Activated T-helper 1 cell treated with anti-CD3 and anti-CD28 coated beads, Interleukin-12 subunit alpha, Interleukin-12 subunit beta, Interleukin-2, Interleukin-4 antibody, amounts not matched to agents 30 ng/mL and 10 ng/mL and 1 ng/mL, durations not matched to agents 14 hours and 24 hours and 36 hours (primary cell): Measurements from ENCODE around the gene LMAN2. TPM values are rescaled to one million over a fixed set of nuclear protein-coding genes. Genes with fewer than 3 reads are reported as not detected.

Experiments
- DNase-seq: peaks from one replicate; pipeline ENCODE4 v3.0.0; 2021; ENCODE audit warnings: low spot score
- H3K27ac Mint-ChIP-seq: one replicate; pipeline ENCODE4 v1.8.0; 2021; ENCODE audit warnings: mild to moderate bottlenecking, mixed read lengths
- H3K27me3 Mint-ChIP-seq: one replicate; pipeline ENCODE4 v1.8.0; 2022; ENCODE audit warnings: mild to moderate bottlenecking, moderate library complexity, mixed read lengths; ENCODE audit not compliant: insufficient read depth
- H3K36me3 Mint-ChIP-seq: one replicate; pipeline ENCODE4 v1.8.0; 2021; ENCODE audit warnings: low read depth, mixed read lengths
- H3K4me1 Mint-ChIP-seq: one replicate; pipeline ENCODE4 v1.8.0; 2021; ENCODE audit warnings: low read depth, mixed read lengths
- H3K4me3 Mint-ChIP-seq: one replicate; pipeline ENCODE4 v1.8.0; 2021; ENCODE audit warnings: mild to moderate bottlenecking, moderate library complexity, mixed read lengths
- H3K9me3 Mint-ChIP-seq: one replicate; pipeline ENCODE4 v1.8.0; 2021; ENCODE audit warnings: mixed read lengths
- intact Hi-C: fragments of 100-400 bp; cut with micrococcal nuclease; formaldehyde crosslinking; loops from one replicate; pipeline ENCODE4 v1.15.1; 2024
- total RNA-seq: library from RNA; stranded (reverse); gene quantifications from 2 replicates; pipeline ENCODE4 v1.2.3, GENCODE V29; 2022

Gene LMAN2
- total RNA-seq, 1 donor from 2014 or later, result 118 TPM

DNA sequence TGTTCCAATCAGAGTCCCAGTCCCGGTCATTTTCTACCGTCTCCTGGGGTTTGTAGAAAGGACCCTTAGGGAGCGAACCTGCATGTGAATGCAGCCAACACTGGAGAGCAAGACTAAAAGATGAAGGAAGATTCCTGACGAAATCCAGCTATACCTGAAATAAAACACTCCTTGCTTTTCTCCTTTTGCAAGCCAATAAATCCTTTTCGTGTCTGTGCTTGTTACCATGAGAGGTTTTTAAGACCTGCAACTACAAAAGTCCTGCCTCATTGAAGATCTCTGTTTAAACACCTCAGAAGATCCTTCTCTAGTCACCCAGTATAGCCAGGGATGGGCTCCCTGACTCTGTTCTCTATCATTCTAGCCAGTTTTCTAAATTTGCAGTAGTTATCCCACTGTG, 22.7 kb upstream of the LMAN2 start:
- no peaks in the 10 kb centered on the region for H3K27me3 Mint-ChIP-seq
- DNase-seq, result no peak
- H3K4me3 Mint-ChIP-seq, result no peak overlapping the region
- H3K36me3 Mint-ChIP-seq, result peaks cover 8% of the 10 kb centered on the region
- H3K4me1 Mint-ChIP-seq, result peaks cover 44% of the 10 kb centered on the region
- H3K27ac Mint-ChIP-seq, result peak overlapping the region; percentile 20
- intact Hi-C loops, result no loop called here
- H3K9me3 Mint-ChIP-seq, result no peaks in the 10 kb centered on the region

DNA sequence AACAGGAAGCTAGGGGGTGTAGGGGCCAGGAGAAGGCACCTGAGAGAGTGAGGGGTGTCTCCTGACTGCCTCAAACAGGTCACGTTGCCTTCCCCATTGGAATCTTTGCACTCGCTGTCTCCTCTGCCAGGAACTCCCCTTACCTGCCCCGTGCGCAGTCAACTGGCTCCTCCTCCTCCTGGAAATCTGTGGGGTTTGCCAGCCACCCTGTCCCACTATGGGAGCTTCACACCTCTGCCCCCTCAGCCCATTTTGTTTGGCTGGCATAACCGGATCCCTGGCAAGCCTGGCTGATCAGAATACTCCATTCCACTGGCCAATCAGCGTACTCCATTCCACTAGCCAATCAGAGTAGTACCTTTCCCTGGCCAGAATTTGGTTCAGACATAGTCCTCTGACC, 22.3 kb upstream of the LMAN2 start:
- H3K4me1 Mint-ChIP-seq, result peaks cover 45% of the 10 kb centered on the region
- intact Hi-C loops, result no loop called here
- H3K36me3 Mint-ChIP-seq, result peaks cover 12% of the 10 kb centered on the region
- no peaks in the 10 kb centered on the region for H3K27me3 Mint-ChIP-seq
- H3K4me3 Mint-ChIP-seq, result no peak overlapping the region
- peak overlapping the region; percentile 20 for H3K27ac Mint-ChIP-seq
- no peak for DNase-seq
- H3K9me3 Mint-ChIP-seq, result no peaks in the 10 kb centered on the region

DNA sequence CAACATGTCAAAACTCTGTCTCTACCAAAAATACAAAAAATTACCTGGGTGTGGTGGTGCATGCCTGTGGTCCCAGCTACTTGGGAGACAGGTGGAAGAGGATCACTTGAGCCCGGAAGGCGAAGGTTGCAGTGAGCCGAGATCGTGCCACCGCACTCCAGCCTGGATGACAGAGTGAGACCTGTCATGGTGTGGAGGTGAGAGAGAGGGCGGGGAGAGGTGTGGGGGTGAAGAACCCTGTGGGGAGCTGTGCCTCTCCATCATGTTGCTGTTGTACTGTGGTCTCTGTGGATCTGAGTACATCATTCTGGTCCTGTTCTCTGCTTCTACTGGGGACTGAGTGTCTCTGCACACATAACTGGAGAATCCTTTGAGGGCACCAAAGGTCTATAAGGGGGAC, 21.4 kb upstream of the LMAN2 start:
- intact Hi-C loops, result no loop called here
- Mint-ChIP-seq H3K36me3 (peaks cover 20% of the 10 kb centered on the region), H3K4me3 (peak overlapping the region; percentile 59), H3K27me3 (no peaks in the 10 kb centered on the region), H3K27ac (peak overlapping the region; percentile 86), H3K4me1 (peaks cover 51% of the 10 kb centered on the region), H3K9me3 (no peaks in the 10 kb centered on the region)
- DNase-seq, result no peak

DNA sequence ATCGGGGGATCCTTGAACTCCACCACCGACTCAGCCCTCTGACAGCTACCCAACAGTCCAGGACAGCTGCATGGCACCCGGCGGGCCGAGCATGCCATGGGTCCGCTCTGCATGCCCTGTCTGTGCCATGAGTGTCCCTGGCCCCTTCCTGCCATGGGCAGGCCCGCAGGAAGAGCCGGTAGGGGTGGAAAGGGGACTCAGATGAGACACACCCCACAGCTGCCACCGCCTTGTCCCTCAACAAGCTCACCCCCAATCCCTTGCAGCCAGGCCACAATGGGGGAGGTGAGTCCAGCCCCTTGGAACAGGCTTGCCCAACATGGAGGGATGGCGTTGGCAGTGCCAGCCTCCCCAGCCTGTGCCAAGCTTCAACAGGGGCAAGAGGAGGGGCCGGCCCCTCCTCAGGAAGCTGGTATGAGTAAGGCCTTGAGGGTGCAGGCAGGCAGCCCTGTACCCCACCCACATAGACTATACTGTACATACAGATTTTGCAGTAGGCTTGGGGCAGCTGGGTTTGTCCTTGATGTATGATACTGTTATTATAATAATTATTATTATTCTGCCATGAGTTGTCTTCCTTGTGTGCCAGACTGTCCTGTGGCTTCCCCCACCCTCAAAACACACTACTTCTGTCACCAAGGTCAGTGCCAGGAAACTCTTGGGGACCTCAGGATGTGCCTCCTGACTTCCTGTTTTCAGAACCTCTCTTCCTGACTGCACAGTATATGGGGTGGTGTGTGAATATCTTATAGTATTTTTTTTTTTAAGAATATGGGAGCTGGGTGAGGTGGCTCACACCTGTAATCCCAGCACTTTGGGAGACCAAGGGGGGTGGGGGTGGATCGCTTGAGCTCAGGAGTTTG, 20.8 kb upstream of the LMAN2 start:
- Mint-ChIP-seq H3K27ac (peak overlapping the region; percentile 86), H3K36me3 (peaks cover 20% of the 10 kb centered on the region), H3K9me3 (no peaks in the 10 kb centered on the region), H3K27me3 (no peaks in the 10 kb centered on the region), H3K4me3 (peak overlapping the region; percentile 69), H3K4me1 (peaks cover 51% of the 10 kb centered on the region)
- DNase-seq, result no peak
- intact Hi-C loops, result no loop called here

DNA sequence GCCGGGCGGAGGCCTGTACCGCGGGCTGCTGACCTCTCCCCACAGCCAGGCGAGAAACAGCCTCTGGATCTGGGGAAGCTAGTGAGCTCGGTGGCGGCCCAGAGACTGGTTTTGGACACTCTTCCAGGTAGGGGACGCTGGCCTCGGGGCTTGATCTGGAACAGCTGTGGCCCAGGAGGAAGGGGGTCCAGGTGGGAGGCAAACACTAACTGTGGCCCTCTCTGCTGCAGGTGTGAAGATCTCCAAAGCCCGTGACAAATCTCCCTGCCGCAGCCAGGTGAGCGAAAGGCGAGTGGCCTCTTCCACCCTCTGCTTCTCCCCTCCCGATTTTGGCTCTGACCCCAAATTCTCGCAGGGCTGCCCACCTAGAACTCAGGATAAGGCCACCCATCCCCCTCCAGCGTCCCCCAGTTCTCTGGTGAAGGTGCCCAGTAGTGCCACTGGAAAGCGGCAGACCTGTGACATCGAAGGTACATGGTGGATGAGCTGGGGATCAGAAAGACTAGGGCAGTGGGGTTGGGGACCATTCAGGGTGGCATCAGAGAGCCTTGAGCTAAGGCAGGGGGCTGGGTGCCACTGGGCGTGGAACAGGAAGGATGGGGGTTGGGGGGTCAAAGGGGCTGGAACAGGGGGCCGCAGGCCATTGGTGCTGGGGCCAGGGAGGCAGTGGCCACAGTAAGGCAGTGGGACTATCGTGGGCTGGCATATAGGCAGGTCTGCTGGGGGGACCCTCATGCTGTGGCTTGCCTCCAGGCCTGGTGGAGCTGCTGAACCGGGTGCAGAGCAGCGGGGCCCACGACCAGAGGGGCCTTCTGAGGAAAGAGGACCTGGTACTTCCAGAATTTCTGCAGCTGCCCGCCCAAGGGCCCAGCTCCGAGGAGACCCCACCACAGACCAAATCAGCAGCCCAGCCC, 19.9 kb upstream of the LMAN2 start:
- Mint-ChIP-seq H3K27ac (no peak overlapping the region), H3K4me1 (peaks cover 51% of the 10 kb centered on the region), H3K36me3 (peaks cover 22% of the 10 kb centered on the region), H3K27me3 (no peaks in the 10 kb centered on the region), H3K4me3 (peak overlapping the region; percentile 69), H3K9me3 (no peaks in the 10 kb centered on the region)
- intact Hi-C loops, result no loop called here
- no peak for DNase-seq

DNA sequence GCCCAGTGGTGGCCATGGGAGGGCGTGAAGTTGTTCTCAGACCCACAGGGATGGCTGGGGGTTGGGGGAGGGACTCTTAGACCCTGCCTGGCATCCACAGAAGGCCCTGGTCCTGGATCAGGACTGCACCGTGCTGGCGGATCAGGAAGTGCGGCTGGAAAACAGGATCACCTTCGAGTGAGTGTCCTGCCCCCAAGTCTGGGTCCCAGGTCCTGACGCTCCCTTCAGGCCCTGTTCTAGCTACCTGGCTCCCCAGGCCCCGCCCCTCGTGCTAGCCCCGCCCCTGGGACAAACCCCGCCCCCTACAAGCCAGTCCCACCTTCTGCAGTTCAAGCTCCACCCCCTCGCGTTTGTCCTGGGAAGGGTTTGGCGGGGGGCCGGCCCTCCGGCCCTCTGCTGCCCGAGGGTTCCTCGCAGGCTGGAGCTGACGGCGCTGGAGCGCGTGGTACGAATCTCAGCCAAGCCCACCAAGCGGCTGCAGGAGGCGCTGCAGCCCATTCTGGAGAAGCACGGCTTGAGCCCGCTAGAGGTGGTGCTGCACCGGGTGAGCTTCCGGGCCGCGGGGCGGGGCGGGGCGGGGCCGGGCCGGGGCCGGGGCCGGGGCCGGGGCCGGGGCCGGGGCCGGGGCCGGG, 19.1 kb upstream of the LMAN2 start:
- Mint-ChIP-seq H3K27me3 (peaks cover 2% of the 10 kb centered on the region), H3K9me3 (no peaks in the 10 kb centered on the region), H3K27ac (no peak overlapping the region), H3K4me3 (peak overlapping the region; percentile 61), H3K36me3 (peaks cover 26% of the 10 kb centered on the region), H3K4me1 (peaks cover 55% of the 10 kb centered on the region)
- intact Hi-C loops, result no loop called here
- DNase-seq, result peak; percentile 48

DNA sequence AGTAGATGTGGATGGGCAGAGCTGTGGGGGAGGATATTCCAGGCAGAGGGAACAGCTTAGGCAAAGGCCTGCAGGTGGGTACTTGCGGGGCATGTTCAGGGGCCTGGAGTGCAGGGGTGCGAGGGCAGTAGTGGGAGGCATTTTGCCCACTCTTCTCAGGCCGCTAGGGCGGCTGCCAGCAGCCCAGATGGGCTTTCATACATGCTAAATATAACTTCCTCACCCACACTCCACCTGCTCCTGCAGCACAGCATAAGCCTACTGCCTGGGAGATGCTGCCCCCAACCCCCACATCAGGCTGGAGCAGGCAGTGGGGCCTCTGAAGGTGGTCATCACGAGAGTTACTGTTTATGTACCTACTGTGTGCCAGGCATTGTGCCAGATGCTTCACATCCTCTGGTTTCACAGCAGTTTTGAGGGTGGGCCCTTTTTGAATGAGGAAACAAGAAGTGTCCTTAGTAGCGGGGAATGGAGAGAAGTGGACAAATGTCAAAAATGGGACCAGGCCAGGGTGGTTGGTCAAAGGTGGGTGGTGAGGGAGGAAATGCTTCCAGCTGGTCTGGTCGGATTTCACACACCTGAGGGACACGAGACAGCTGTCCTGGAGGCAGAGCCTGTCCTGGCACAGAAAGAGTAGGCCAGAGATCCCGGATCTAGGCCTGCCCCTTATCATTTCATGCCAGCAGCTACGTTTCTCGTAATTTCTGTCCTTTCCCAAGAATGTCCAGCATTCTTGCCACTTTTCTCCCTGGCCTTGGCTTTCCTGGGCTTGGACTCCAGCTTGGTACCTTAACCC, 18.4 kb upstream of the LMAN2 start:
- no peak overlapping the region for H3K4me3 Mint-ChIP-seq
- peak overlapping the region; percentile 34 for H3K27ac Mint-ChIP-seq
- no peak for DNase-seq
- peaks cover 28% of the 10 kb centered on the region for H3K36me3 Mint-ChIP-seq
- peaks cover 60% of the 10 kb centered on the region for H3K4me1 Mint-ChIP-seq
- H3K27me3 Mint-ChIP-seq, result peaks cover 2% of the 10 kb centered on the region
- intact Hi-C loops, result loop anchor here (1.0 kb wide), 1 partner anchor 19 kb away; the partner anchor contains the start of gene LMAN2
- H3K9me3 Mint-ChIP-seq, result no peaks in the 10 kb centered on the region

DNA sequence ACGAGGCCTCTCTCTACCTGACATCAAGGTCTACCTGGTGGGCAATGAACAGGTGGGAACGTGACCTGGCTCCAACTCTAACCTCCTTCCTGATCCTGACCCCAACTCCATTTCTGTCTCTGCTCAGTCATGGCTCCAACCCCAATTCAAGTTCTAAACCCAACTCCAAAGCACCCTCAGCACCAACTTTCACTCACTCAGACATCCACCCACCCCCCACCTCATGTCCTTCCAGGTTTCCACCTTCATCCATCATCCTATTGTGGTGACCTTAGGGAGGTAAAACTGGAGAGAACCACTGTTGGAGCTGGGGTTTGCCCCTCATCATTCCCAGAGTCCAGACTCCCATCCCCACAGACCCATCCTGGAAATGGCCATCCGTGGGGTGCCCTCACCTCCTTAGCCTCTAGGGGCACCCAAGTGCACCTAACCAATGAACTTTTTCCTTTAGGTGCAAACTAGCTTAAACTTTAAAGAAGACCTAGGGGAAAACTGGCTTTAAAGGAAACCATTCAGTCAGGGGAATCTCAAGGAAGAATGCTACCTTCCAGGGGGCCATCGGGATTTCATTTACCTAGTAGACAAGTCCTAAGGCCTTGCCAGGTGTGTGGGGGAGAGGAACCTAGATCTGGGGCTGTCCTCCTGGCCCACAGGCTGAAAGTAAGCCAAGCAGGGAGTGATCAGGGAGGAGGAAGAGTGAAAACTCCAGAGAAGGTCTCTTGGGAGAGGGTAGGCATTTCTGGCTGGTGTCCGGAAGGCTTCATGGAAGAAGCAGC, 17.6 kb upstream of the LMAN2 start:
- Mint-ChIP-seq H3K4me3 (no peak overlapping the region), H3K36me3 (peaks cover 30% of the 10 kb centered on the region), H3K27ac (peak overlapping the region; percentile 55), H3K9me3 (no peaks in the 10 kb centered on the region), H3K4me1 (peaks cover 62% of the 10 kb centered on the region), H3K27me3 (peaks cover 2% of the 10 kb centered on the region)
- DNase-seq, result no peak
- intact Hi-C loops, result loop anchor here (1.0 kb wide), 1 partner anchor 18 kb away; the partner anchor contains the start of gene LMAN2

DNA sequence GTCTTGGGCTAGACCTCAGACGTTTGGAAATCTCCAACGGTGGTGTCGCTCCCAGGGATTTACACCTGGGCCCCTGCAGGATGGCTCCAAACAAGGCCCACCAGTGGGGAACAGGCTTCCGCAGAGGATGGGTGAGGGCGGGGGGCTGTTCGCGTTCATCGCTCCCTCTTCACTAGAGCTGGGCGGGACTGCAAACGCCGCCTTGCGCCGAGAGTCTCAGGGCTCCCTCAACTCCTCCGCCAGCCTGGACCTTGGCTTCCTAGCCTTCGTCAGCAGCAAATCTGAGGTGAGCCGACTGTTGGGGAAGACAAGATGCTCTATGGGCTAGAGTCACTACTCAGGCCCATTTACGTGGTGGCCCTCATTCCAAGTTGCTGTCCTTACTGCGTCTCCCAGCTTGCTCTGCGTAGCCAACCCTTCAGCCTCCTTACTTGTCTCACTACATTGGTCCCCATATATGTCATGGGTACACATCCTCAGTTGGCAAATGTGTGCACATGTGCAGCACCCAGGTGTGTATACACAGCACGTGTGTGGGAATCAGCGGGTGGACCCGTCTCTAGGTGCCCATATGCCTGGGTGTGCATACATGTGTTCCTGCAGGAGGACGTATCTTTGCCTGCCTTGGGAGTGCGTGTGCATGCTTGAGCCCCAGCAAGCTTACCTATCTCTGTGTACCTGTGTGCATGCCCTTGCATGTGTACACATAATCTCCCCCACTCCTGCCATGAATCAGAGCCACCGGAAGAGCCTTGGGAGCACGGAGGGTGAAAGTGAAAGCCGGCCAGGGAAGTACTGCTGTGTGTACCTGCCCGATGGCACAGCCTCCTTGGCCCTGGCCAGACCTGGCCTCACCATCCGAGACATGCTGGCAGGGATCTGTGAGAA, 16.8 kb upstream of the LMAN2 start:
- H3K36me3 Mint-ChIP-seq, result peaks cover 27% of the 10 kb centered on the region
- H3K27me3 Mint-ChIP-seq, result peaks cover 2% of the 10 kb centered on the region
- peaks cover 62% of the 10 kb centered on the region for H3K4me1 Mint-ChIP-seq
- DNase-seq, result no peak
- H3K4me3 Mint-ChIP-seq, result no peak overlapping the region
- H3K9me3 Mint-ChIP-seq, result no peaks in the 10 kb centered on the region
- peak overlapping the region; percentile 18 for H3K27ac Mint-ChIP-seq
- intact Hi-C loops, result no loop called here

DNA sequence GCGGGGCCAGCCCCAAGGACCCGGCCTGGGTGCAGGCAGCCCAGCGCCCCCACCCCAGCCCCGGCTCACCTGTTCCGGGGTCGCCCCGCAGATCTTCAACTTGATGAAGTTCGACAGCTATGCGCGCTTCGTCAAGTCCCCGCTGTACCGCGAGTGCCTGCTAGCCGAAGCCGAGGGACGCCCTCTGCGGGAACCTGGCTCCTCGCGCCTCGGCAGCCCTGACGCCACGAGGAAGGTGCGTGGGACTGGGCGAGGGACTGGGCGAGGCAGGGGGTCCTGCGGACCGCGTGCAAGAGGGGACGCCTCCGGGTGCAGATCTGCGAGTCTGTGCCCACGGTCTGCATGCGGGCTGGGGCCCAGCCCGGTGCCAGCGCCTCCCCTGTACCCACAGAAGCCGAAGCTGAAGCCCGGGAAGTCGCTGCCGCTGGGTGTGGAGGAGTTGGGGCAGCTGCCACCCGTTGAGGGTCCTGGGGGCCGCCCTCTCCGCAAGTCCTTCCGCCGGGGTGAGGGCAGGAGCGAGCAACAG, 15.9 kb upstream of the LMAN2 start:
- no peak for DNase-seq
- Mint-ChIP-seq H3K4me1 (peaks cover 61% of the 10 kb centered on the region), H3K27me3 (peaks cover 2% of the 10 kb centered on the region), H3K9me3 (no peaks in the 10 kb centered on the region), H3K36me3 (peaks cover 25% of the 10 kb centered on the region), H3K4me3 (no peak overlapping the region), H3K27ac (no peak overlapping the region)
- intact Hi-C loops, result no loop called here
